ENCODE measurements around the gene UMODL1.

DNA sequence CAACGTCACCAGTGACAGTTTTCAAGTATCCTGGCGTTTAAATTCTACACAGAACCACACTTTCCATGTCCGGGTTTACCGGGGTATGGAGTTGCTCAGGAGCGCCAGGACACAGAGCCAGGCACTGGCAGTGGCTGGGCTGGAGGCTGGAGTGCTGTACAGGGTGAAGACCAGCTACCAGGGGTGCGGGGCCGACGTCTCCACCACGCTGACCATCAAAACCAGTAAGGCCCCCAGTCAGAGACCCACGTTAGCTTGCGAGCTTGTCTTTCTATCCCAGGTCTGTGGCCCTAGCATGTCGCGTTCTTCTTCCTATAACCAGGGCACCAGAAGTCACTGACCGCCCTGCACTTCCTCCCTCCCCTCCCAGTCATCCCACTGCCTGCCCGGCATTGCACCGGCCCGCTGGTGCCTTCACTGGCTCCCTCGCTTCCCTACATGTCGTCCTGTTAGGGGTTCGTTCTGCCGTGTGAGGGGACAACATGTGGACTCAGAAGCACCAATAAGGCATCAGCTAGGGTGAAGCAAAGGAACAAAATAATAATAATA is 27.9 kb downstream of the UMODL1 start:
- TF ChIP-seq EP300 (IDR thresholded peaks at IDR 0.05; ENCODE audit: borderline replicate concordance) (no peak), CEBPB (IDR thresholded peaks at IDR 0.05) (no peak), CREB1 (IDR thresholded peaks at IDR 0.05; ENCODE audit: low read depth) (no peak), RAD21 (IDR thresholded peaks at IDR 0.05; ENCODE audit: low read depth) (no peak), TCF12 (IDR thresholded peaks at IDR 0.05; ENCODE audit: low read depth) (no peak), YY1 (IDR thresholded peaks at IDR 0.05; ENCODE audit: low read depth) (no peak), FOXM1 (IDR thresholded peaks at IDR 0.05; ENCODE audit: borderline replicate concordance, low read depth) (no peak), TAF1 (IDR thresholded peaks at IDR 0.05; ENCODE audit: low read depth) (no peak), TEAD4 (IDR thresholded peaks at IDR 0.05) (no peak), ZBTB7A (IDR thresholded peaks at IDR 0.05; ENCODE audit: low read depth) (no peak), NFIC (IDR thresholded peaks at IDR 0.05) (no peak)
- TF ChIP-seq, protein P1, sequence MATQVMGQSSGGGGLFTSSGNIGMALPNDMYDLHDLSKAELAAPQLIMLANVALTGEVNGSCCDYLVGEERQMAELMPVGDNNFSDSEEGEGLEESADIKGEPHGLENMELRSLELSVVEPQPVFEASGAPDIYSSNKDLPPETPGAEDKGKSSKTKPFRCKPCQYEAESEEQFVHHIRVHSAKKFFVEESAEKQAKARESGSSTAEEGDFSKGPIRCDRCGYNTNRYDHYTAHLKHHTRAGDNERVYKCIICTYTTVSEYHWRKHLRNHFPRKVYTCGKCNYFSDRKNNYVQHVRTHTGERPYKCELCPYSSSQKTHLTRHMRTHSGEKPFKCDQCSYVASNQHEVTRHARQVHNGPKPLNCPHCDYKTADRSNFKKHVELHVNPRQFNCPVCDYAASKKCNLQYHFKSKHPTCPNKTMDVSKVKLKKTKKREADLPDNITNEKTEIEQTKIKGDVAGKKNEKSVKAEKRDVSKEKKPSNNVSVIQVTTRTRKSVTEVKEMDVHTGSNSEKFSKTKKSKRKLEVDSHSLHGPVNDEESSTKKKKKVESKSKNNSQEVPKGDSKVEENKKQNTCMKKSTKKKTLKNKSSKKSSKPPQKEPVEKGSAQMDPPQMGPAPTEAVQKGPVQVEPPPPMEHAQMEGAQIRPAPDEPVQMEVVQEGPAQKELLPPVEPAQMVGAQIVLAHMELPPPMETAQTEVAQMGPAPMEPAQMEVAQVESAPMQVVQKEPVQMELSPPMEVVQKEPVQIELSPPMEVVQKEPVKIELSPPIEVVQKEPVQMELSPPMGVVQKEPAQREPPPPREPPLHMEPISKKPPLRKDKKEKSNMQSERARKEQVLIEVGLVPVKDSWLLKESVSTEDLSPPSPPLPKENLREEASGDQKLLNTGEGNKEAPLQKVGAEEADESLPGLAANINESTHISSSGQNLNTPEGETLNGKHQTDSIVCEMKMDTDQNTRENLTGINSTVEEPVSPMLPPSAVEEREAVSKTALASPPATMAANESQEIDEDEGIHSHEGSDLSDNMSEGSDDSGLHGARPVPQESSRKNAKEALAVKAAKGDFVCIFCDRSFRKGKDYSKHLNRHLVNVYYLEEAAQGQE (IDR thresholded peaks at IDR 0.05; ENCODE audit: low read depth) = no peak
- TF ChIP-seq, protein P2, sequence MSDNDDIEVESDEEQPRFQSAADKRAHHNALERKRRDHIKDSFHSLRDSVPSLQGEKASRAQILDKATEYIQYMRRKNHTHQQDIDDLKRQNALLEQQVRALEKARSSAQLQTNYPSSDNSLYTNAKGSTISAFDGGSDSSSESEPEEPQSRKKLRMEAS (IDR thresholded peaks at IDR 0.05) = no peak
